ENCODE results near the gene KLK3.

KLK3 gene

DNA sequence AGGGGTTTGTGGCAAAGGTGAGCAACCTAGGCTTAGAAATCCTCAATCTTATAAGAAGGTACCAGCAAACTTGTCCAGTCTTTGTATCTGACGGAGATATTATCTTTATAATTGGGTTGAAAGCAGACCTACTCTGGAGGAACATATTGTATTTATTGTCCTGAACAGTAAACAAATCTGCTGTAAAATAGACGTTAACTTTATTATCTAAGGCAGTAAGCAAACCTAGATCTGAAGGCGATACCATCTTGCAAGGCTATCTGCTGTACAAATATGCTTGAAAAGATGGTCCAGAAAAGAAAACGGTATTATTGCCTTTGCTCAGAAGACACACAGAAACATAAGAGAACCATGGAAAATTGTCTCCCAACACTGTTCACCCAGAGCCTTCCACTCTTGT, 14.8 kb downstream of the KLK3 start:
- POLR2A ChIA-PET = no interaction called here
- no peak for DNase-seq (ENCODE audit: extremely low spot score)
- TF ChIP-seq SUZ12 (IDR thresholded peaks at IDR 0.05) = no peak
- no peak for TF ChIP-seq FOXK2 (IDR thresholded peaks at IDR 0.05)
- no peak for TF ChIP-seq LEF1 (IDR thresholded peaks at IDR 0.05; ENCODE audit: borderline replicate concordance)
- TF ChIP-seq L3MBTL2 (conservative IDR thresholded peaks at IDR 0.05) = no peak
- TF ChIP-seq FOXA1 (IDR thresholded peaks at IDR 0.05) = no peak
- no peak for TF ChIP-seq BHLHE40 (IDR thresholded peaks at IDR 0.05; ENCODE audit: borderline replicate concordance)
- CTCF ChIA-PET = no interaction called here

DNA sequence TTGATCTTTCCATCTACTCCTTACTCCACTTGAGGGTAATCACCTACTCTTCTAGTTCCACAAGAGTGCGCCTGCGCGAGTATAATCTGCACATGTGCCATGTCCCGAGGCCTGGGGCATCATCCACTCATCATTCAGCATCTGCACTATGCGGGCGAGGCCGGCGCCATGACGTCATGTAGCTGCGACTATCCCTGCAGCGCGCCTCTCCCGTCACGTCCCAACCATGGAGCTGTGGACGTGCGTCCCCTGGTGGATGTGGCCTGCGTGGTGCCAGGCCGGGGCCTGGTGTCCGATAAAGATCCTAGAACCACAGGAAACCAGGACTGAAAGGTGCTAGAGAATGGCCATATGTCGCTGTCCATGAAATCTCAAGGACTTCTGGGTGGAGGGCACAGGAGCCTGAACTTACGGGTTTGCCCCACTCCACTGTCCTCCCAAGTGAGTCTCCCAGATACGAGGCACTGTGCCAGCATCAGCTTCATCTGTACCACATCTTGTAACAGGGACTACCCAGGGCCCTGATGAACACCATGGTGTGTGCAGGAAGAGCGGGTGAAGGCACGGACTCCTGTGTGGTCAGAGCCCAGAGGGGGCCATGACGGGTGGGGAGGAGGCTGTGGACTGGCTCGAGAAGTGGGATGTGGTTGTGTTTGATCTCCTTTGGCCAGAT, 15.8 kb downstream of the KLK3 start:
- CTCF ChIA-PET = no interaction called here
- no peak for TF ChIP-seq FOXK2 (IDR thresholded peaks at IDR 0.05)
- no peak for TF ChIP-seq TARDBP (IDR thresholded peaks at IDR 0.05)
- TF ChIP-seq, protein P1, sequence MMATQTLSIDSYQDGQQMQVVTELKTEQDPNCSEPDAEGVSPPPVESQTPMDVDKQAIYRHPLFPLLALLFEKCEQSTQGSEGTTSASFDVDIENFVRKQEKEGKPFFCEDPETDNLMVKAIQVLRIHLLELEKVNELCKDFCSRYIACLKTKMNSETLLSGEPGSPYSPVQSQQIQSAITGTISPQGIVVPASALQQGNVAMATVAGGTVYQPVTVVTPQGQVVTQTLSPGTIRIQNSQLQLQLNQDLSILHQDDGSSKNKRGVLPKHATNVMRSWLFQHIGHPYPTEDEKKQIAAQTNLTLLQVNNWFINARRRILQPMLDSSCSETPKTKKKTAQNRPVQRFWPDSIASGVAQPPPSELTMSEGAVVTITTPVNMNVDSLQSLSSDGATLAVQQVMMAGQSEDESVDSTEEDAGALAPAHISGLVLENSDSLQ (IDR thresholded peaks at IDR 0.05) = no peak
- POLR2A ChIA-PET = no interaction called here
- DNase-seq (ENCODE audit: extremely low spot score) = no peak

DNA sequence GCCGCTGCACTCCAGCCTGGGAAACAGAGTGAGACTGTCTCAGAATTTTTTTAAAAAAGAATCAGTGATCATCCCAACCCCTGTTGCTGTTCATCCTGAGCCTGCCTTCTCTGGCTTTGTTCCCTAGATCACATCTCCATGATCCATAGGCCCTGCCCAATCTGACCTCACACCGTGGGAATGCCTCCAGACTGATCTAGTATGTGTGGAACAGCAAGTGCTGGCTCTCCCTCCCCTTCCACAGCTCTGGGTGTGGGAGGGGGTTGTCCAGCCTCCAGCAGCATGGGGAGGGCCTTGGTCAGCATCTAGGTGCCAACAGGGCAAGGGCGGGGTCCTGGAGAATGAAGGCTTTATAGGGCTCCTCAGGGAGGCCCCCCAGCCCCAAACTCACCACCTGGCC, 18.3 kb downstream of the KLK3 start, which contains the start of gene KLK2:
Gene KLK2, plus strand, starts transcription at position 384 of the 400 bp plus-strand sequence. CDS start 35 bp downstream, outside the sequence.
- CTCF ChIA-PET = no interaction called here
- POLR2A ChIA-PET = interaction anchor here (0.7 kb wide), 1 partner anchor 24 kb away, joined by 3 read pairs; no protein-coding TSS in a partner anchor

DNA sequence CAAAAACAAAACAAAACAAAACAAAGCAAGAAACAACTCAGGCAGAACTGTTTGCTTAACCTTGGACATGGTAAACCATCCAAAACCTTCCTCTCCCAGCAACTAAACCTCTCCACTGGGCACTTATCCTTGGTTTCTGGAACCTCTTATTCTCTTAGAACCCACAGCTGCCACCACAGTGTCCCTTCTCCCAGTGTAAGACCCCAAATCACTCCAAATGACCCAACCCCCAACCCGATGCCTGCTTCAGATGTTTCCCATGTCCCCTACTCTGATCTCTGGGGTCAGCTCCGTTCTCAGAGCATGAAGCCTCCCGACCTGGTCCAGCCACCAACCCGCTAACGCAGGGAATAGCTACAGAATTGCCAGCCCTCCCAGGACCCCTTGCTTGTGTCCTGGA, 19.5 kb downstream of the KLK3 start:
- ChIA-PET POLR2A (no interaction called here), CTCF (interaction anchor here (0.6 to 1.2 kb wide), 2 partner anchors 36 to 203 kb away, joined by 3 read pairs; no protein-coding TSS in a partner anchor)
- no peak for TF ChIP-seq LEF1 (IDR thresholded peaks at IDR 0.05; ENCODE audit: borderline replicate concordance)
- TF ChIP-seq L3MBTL2 (conservative IDR thresholded peaks at IDR 0.05) = no peak
- no peak for TF ChIP-seq ZNF384 (IDR thresholded peaks at IDR 0.05)
- TF ChIP-seq FOXM1 (IDR thresholded peaks at IDR 0.05; ENCODE audit: borderline replicate concordance) = no peak
- no peak for TF ChIP-seq FOXA1 (IDR thresholded peaks at IDR 0.05)
- TF ChIP-seq HDGF (IDR thresholded peaks at IDR 0.05; ENCODE audit: borderline replicate concordance) = no peak
- TF ChIP-seq NFRKB (IDR thresholded peaks at IDR 0.05) = no peak
- TF ChIP-seq ELF4 (IDR thresholded peaks at IDR 0.05) = no peak
- TF ChIP-seq, protein P1 (IDR thresholded peaks at IDR 0.05) = no peak
- no peak for DNase-seq (ENCODE audit: extremely low spot score)

More for the DNA sequence above, 18.3 kb downstream of the KLK3 start, which contains the start of gene KLK2:
- TF ChIP-seq, protein P1 (IDR thresholded peaks at IDR 0.05) = no peak
- no peak for TF ChIP-seq FOXM1 (IDR thresholded peaks at IDR 0.05; ENCODE audit: borderline replicate concordance)
- no peak for TF ChIP-seq FOXA1 (IDR thresholded peaks at IDR 0.05)
- TF ChIP-seq LEF1 (IDR thresholded peaks at IDR 0.05; ENCODE audit: borderline replicate concordance) = no peak
- no peak for TF ChIP-seq FOXK2 (IDR thresholded peaks at IDR 0.05)
- no peak for TF ChIP-seq SP1 (IDR thresholded peaks at IDR 0.05)
- no peak for TF ChIP-seq L3MBTL2 (conservative IDR thresholded peaks at IDR 0.05)
- no peak for TF ChIP-seq BHLHE40 (IDR thresholded peaks at IDR 0.05; ENCODE audit: borderline replicate concordance)
- TF ChIP-seq NFRKB (IDR thresholded peaks at IDR 0.05) = no peak
- no peak for TF ChIP-seq TARDBP (IDR thresholded peaks at IDR 0.05)
- no peak for TF ChIP-seq ZNF384 (IDR thresholded peaks at IDR 0.05)
- TF ChIP-seq ARNT (IDR thresholded peaks at IDR 0.05) = no peak
- TF ChIP-seq CTBP1 (IDR thresholded peaks at IDR 0.05; ENCODE audit: borderline replicate concordance) = no peak
- TF ChIP-seq HDGF (IDR thresholded peaks at IDR 0.05; ENCODE audit: borderline replicate concordance) = no peak
- no peak for TF ChIP-seq ELF4 (IDR thresholded peaks at IDR 0.05)
- TF ChIP-seq SUZ12 (IDR thresholded peaks at IDR 0.05) = no peak
- no peak for DNase-seq (ENCODE audit: extremely low spot score)

DNA sequence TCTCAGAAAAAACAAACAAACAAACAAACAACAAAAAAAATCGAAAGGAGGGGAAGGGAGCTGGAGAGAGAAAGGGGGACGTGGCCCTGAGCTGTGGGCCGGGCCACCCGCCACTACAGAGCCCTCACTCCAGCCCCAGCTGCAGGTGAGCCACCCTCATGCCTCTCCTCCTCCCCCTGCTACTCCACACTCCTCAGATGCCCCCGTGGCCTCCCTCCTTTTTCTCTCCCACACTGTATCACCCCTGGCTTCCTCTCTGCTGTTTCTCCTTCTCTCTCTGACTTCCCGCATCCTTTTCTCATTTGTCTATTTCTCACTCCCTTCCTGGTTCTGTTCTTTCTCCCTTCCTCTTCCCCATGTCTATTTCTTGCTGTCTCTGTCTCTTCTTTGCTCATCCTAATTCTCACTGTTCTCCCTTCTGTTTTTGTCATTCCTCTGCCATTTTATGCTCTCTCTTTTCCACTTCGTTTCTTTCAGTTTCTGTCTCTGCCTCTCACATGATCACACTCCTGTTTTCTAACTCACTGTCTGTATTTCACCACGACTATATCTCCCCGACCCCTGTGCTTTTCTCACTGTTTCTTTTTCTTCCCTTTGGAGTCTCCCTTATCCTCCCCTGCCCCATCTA, 21.2 kb downstream of the KLK3 start:
- ChIA-PET CTCF (no interaction called here), POLR2A (no interaction called here)
- no peak for DNase-seq (ENCODE audit: extremely low spot score)
- TF ChIP-seq, protein P1 (IDR thresholded peaks at IDR 0.05) = no peak
- no peak for TF ChIP-seq BHLHE40 (IDR thresholded peaks at IDR 0.05; ENCODE audit: borderline replicate concordance)
- TF ChIP-seq LEF1 (IDR thresholded peaks at IDR 0.05; ENCODE audit: borderline replicate concordance) = no peak
- no peak for TF ChIP-seq NFRKB (IDR thresholded peaks at IDR 0.05)
- TF ChIP-seq CTBP1 (IDR thresholded peaks at IDR 0.05; ENCODE audit: borderline replicate concordance) = no peak
- no peak for TF ChIP-seq FOXM1 (IDR thresholded peaks at IDR 0.05; ENCODE audit: borderline replicate concordance)
- no peak for TF ChIP-seq TARDBP (IDR thresholded peaks at IDR 0.05)
- TF ChIP-seq FOXA1 (IDR thresholded peaks at IDR 0.05) = no peak
- TF ChIP-seq FOXK2 (IDR thresholded peaks at IDR 0.05) = no peak
- no peak for TF ChIP-seq ELF4 (IDR thresholded peaks at IDR 0.05)
- no peak for TF ChIP-seq HDGF (IDR thresholded peaks at IDR 0.05; ENCODE audit: borderline replicate concordance)
- no peak for TF ChIP-seq ZNF384 (IDR thresholded peaks at IDR 0.05)
- TF ChIP-seq SP1 (IDR thresholded peaks at IDR 0.05) = no peak
